Psoas muscle (tissue), 8 donors: Measurements from ENCODE around the gene GRM4. TPM values are rescaled to one million over a fixed set of nuclear protein-coding genes. Genes with fewer than 3 reads are reported as not detected.

Experiments
- ATAC-seq, 4 donors: fragments of 200-7000 bp; cut with Tn5 transposase; one replicate each; pipeline ENCODE4 v1.9.1; 2020; ENCODE audit warnings: moderate library complexity in 3 of 4, mild to moderate bottlenecking in 2 of 4
- DNase-seq, 2 donors: peaks; one replicate each; pipeline ENCODE4 v3.0.0-alpha.2; 2020
- H3K27ac ChIP-seq: fragments of 200-600 bp; one replicate; pipeline ENCODE4 v1.8.0; 2022
- H3K27me3 ChIP-seq, 3 donors: fragments of 200-600 bp in 1 of 3; one replicate each; pipeline versions ENCODE4 v1.6.1 to v1.8.0; 2013 to 2022; ENCODE audit warnings: low read length in 2 of 3, mild to moderate bottlenecking in 2 of 3, moderate library complexity in 1 of 3; ENCODE audit not compliant: insufficient read depth in 3 of 3
- H3K36me3 ChIP-seq, 2 donors: fragments of 200-600 bp in 1 of 2; one replicate each; pipeline versions ENCODE4 v1.6.1 to v1.8.0; 2013 to 2022; ENCODE audit warnings: low read depth in 1 of 2, mild to moderate bottlenecking in 1 of 2, moderate library complexity in 1 of 2; ENCODE audit not compliant: insufficient read depth in 1 of 2
- H3K4me1 ChIP-seq: fragments of 200-600 bp; one replicate; pipeline ENCODE4 v1.8.0; 2022
- H3K4me3 ChIP-seq: fragments of 200-600 bp; one replicate; pipeline ENCODE4 v1.8.0; 2022; ENCODE audit warnings: mild to moderate bottlenecking
- H3K9me3 ChIP-seq: fragments of 200-600 bp; one replicate; pipeline ENCODE4 v1.8.0; 2022
- CTCF ChIP-seq: fragments of 200-600 bp; IDR thresholded peaks from one replicate; pipeline ENCODE4 v1.8.0; 2022; ENCODE audit warnings: antibody characterized with exemption
- WGBS, 3 donors: extraction: QIAGEN DNeasy Blood & Tissue Kit; methylation state at CpG; one replicate each; pipeline versions ENCODE4 v1.1.6 to v1.1.7; 2013; 5-methylcytosine and 5-hydroxymethylcytosine counted together
- intact Hi-C, 2 donors: fragments of 100-400 bp; cut with DNase I; formaldehyde crosslinking; loops; one replicate each; pipeline versions ENCODE4 v1.11.0 to v1.14.2; 2022
- polyA plus RNA-seq, 3 donors: library from polyadenylated mRNA; stranded (reverse); fragments of 200-250 nt; gene quantifications; one replicate each; pipeline ENCODE4 v1.2.3, GENCODE V29; 2013
- total RNA-seq, 4 donors: library from RNA; stranded (reverse); fragmentation: NEBNext Ultra II Directional in 2 of 4; extraction: Animal tissue kit (Norgen Biotek cat#: 25700) in 2 of 4; gene quantifications; one replicate each; pipeline versions ENCODE4 v1.2.1 to v1.2.4, GENCODE V29; 2021 to 2023
- donor health status: healthy with polysubstance abuse.
- donor health status: DM: no; HTN: no; CAD: no; lungs with moderate emphysema.
- donor health status: Bipolar disorder and iron deficiency.
- donor health status: healthy.
- donor health status: DM: yes; HTN: yes; CAD: no.
- donor health status: DM: no; HTN: no; CAD: no.
- donor health status: DM: no; HTN: no; CAD: no.
- donor health status: DM: yes; HTN: yes; CAD: no.

GRM4 gene
- total and polyA plus RNA-seq, 7 donors: 0.07 to 0.39 (median 0.14) TPM; not detected in 4

GRCh38 chr6:34158876-34159275, 13.0 kb upstream of the GRM4 start:
- H3K27me3 ChIP-seq: peaks cover 0 to 16% (median 8%) of the 10 kb centered on the region in 3 donors
- peaks cover 17% of the 10 kb centered on the region for H3K9me3 ChIP-seq
- intact Hi-C loops: loop anchor here (10.0 kb wide), 2 partner anchors 454 to 574 kb away; partner anchors contain the start of gene BAK1 (in 2 of the 2)
- 90 to 94% (median 92%) methylated on average over 3 of the region's 3 CpGs for WGBS, 3 donors
- no peak for DNase-seq
- H3K4me1 ChIP-seq: no peaks in the 10 kb centered on the region
- TF ChIP-seq CTCF: no peak
- no peaks in the 10 kb centered on the region for H3K36me3 ChIP-seq
- no peak overlapping the region for H3K27ac ChIP-seq
- no peak overlapping the region for H3K4me3 ChIP-seq
- ATAC-seq: no peak

- Histone ChIP-seq H3K4me3 (no peak overlapping the region), H3K36me3 (no peaks in the 10 kb centered on the region), H3K27ac (no peak overlapping the region), H3K4me1 (no peaks in the 10 kb centered on the region), H3K9me3 (peaks cover 17% of the 10 kb centered on the region), H3K27me3 (peaks cover 0 to 26% (median 10%) of the 10 kb centered on the region in 3 donors)
- DNase-seq (no peak), ATAC-seq (no peak)
- intact Hi-C loops: loop anchor here (10.0 kb wide), 2 partner anchors 453 to 573 kb away; partner anchors contain the start of gene BAK1 (in 2 of the 2)
- 69 to 75% (median 72%) methylated on average over 6 of the region's 6 CpGs for WGBS, 3 donors
- no peak for TF ChIP-seq CTCF
Observed at GRCh38 chr6:34157851-34158250, 12.0 kb upstream of the GRM4 start.

- no peaks in the 10 kb centered on the region for H3K4me1 ChIP-seq
- intact Hi-C loops: loop anchor here (10.0 kb wide), 2 partner anchors 453 to 573 kb away; partner anchors contain the start of gene BAK1 (in 2 of the 2)
- no peak for TF ChIP-seq CTCF
- no peak overlapping the region for H3K27ac ChIP-seq
- ATAC-seq (no peak), DNase-seq (no peak)
- H3K4me3 ChIP-seq: no peak overlapping the region
- no peaks in the 10 kb centered on the region for H3K36me3 ChIP-seq
- H3K27me3 ChIP-seq: peaks cover 0 to 31% (median 10%) of the 10 kb centered on the region in 3 donors
- WGBS, 3 donors: 59 to 70% (median 62%) methylated on average over 10 of the region's 10 CpGs
- H3K9me3 ChIP-seq: peaks cover 17% of the 10 kb centered on the region
Observed at GRCh38 chr6:34157236-34157830, 11.4 kb upstream of the GRM4 start.

GRCh38 chr6:34155471-34156300, 9.8 kb upstream of the GRM4 start:
- H3K4me3 ChIP-seq: no peak overlapping the region
- no peak overlapping the region for H3K27ac ChIP-seq
- no peak for ATAC-seq
- no peaks in the 10 kb centered on the region for H3K4me1 ChIP-seq
- peaks cover 17% of the 10 kb centered on the region for H3K9me3 ChIP-seq
- TF ChIP-seq CTCF: no peak
- H3K36me3 ChIP-seq: no peaks in the 10 kb centered on the region
- peaks cover 0 to 36% (median 17%) of the 10 kb centered on the region in 3 donors for H3K27me3 ChIP-seq
- intact Hi-C loops: loop anchor here (2.0 to 10.0 kb wide), 4 partner anchors 101 to 571 kb away; partner anchors contain the start of gene BAK1 (in 2 of the 2)
- DNase-seq: no peak
- 68 to 80% (median 74%) methylated on average over 24 of the region's 24 CpGs for WGBS, 3 donors
